Vagina (tissue), 2 donors: ENCODE results near the gene PGAP1. TPM values are rescaled to one million over a fixed set of nuclear protein-coding genes. Genes with fewer than 3 reads are reported as not detected.

Experiments
- DNase-seq, 2 donors: peaks; one replicate each; pipeline ENCODE4 v3.0.0-alpha.2; 2017; ENCODE audit errors: extremely low spot score in 2 of 2
- H3K27ac ChIP-seq: fragments of 200-600 bp; sonication (generic); one replicate; pipeline ENCODE4 v1.5.1; 2019
- H3K27me3 ChIP-seq: fragments of 200-600 bp; sonication (generic); one replicate; pipeline ENCODE4 v1.5.1; 2019
- H3K36me3 ChIP-seq, 2 donors: fragments of 200-600 bp; sonication (generic); one replicate each; pipeline ENCODE4 v1.5.1; 2017 to 2019
- H3K4me1 ChIP-seq: fragments of 200-600 bp; sonication (generic); one replicate; pipeline ENCODE4 v1.5.1; 2019
- H3K4me3 ChIP-seq, 2 donors: fragments of 200-600 bp; sonication (generic); 1 replicate in 1 of 2; 2 replicates in 1 of 2; pipeline ENCODE4 v1.5.1; 2016 to 2019
- H3K9me3 ChIP-seq: fragments of 200-600 bp; sonication (generic); one replicate; pipeline ENCODE4 v1.5.1; 2019
- POLR2A ChIP-seq, 2 donors: fragments of 450-650 bp; IDR thresholded peaks; one replicate each; pipeline ENCODE4 v1.6.1; 2017; ENCODE audit warnings: antibody characterized with exemption in 2 of 2, mild to moderate bottlenecking in 2 of 2, moderate library complexity in 2 of 2
- POLR2AphosphoS5 ChIP-seq, 2 donors: sonication (generic); formaldehyde crosslinking; IDR thresholded peaks; one replicate each; pipeline ENCODE4 v1.9.0; 2017; ENCODE audit warnings: antibody characterized with exemption in 2 of 2, mild to moderate bottlenecking in 2 of 2, low read depth in 1 of 2; ENCODE audit not compliant: insufficient read depth in 1 of 2
- intact Hi-C: fragments of 100-400 bp; cut with DNase I; formaldehyde crosslinking; loops from one replicate; pipeline ENCODE4 v1.15.1; 2023
- total RNA-seq: library from RNA; depleted of rRNA; stranded (reverse); fragments of >200 nt; gene quantifications from one replicate; pipeline ENCODE4 v1.2.3, GENCODE V29; 2016
- TF ChIP-seq, protein P1 (sequence below), 3 experiments: fragments of 450-650 bp in 2 of 3; fragments of 200-600 bp in 1 of 3; sonication (generic) in 1 of 3; IDR thresholded peaks; one replicate each; pipeline ENCODE4 v1.5.1; 2017 to 2019; ENCODE audit warnings: antibody characterized with exemption in 3 of 3, mild to moderate bottlenecking in 2 of 3, moderate library complexity in 2 of 3

The PGAP1 gene
- total RNA-seq, 1 donor from 2014 or later, result 15.2 TPM

DNA sequence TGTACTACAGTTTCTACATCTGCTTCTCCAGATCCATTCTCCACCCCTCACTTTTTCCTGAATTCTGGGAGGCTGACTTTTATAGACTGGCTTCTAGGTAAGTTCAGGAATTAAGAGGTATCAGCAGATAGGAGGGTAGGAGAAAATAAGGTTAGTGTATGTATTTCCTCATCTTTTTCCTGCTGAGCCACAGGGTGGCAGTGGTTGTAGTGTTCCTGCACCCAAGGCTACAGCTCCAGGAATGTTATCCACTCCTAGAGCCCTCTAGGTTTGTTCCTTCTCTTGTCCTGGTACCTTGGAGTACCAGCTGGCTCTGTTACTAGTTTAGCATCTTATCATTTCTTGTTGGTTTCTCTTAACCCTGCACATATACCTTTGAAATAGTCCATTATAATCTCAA is 76.6 kb downstream of the PGAP1 start:
- Histone ChIP-seq H3K27me3 (no peaks in the 10 kb centered on the region), H3K27ac (no peak overlapping the region), H3K4me3 (no peak overlapping the region), H3K9me3 (no peaks in the 10 kb centered on the region), H3K36me3 (no peaks in the 10 kb centered on the region), H3K4me1 (no peaks in the 10 kb centered on the region)
- DNase-seq, result no peak
- no peak for TF ChIP-seq POLR2A (IDR thresholded peaks at IDR 0.05)
- TF ChIP-seq, protein P1, sequence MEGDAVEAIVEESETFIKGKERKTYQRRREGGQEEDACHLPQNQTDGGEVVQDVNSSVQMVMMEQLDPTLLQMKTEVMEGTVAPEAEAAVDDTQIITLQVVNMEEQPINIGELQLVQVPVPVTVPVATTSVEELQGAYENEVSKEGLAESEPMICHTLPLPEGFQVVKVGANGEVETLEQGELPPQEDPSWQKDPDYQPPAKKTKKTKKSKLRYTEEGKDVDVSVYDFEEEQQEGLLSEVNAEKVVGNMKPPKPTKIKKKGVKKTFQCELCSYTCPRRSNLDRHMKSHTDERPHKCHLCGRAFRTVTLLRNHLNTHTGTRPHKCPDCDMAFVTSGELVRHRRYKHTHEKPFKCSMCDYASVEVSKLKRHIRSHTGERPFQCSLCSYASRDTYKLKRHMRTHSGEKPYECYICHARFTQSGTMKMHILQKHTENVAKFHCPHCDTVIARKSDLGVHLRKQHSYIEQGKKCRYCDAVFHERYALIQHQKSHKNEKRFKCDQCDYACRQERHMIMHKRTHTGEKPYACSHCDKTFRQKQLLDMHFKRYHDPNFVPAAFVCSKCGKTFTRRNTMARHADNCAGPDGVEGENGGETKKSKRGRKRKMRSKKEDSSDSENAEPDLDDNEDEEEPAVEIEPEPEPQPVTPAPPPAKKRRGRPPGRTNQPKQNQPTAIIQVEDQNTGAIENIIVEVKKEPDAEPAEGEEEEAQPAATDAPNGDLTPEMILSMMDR (IDR thresholded peaks at IDR 0.05), result no peak
- TF ChIP-seq POLR2AphosphoS5 (IDR thresholded peaks at IDR 0.05; ENCODE audit: insufficient read depth in 1 of 2, low read depth in 1 of 2), result no peak
- intact Hi-C loops, result no loop called here

DNA sequence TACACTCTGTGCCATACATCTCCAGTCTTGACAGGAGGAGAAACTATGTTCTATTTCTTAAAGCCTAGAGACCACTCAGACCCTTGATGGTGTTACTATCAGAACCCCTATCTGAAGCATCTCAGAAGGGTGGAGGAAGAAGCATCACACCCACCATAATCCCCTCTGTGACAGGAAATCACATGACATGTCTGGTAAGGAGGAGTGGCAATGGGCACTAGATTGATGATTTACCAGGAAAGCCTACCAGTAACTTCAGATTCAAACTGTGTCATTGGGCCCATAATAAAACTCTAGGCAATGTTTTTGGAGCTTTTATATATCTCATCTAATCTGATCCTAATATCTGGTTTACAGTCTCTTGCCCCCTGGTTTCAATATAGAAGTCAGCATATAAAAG is 80.2 kb downstream of the PGAP1 start:
- Histone ChIP-seq H3K4me1 (no peaks in the 10 kb centered on the region), H3K27ac (no peak overlapping the region), H3K4me3 (no peak overlapping the region), H3K9me3 (no peaks in the 10 kb centered on the region), H3K27me3 (no peaks in the 10 kb centered on the region), H3K36me3 (peaks cover 0 to 10% of the 10 kb centered on the region in 2 donors)
- DNase-seq, result no peak
- intact Hi-C loops, result no loop called here
- TF ChIP-seq POLR2AphosphoS5 (IDR thresholded peaks at IDR 0.05; ENCODE audit: insufficient read depth in 1 of 2, low read depth in 1 of 2) (no peak), POLR2A (IDR thresholded peaks at IDR 0.05) (no peak)

DNA sequence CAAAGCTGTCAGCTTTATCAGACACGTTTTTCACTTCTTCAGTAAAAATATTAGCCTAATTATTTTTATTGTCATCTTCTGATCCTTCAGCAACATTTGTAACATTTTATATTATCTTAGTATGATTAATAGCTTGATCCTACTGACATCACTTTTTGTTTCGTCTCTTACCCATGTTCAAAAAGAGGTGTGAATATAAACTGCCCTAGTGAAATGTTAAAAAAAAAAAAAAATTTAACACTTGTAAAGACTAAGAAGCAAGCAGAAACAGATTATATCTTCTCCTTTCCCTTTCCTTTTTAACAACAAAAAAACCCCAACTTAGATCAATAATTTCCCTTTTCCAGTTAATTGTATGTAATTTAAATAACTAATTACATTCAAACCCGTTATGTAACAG is 81.1 kb downstream of the PGAP1 start:
- Histone ChIP-seq H3K36me3 (peaks cover 0 to 10% of the 10 kb centered on the region in 2 donors), H3K27me3 (no peaks in the 10 kb centered on the region), H3K9me3 (no peaks in the 10 kb centered on the region), H3K27ac (no peak overlapping the region), H3K4me1 (no peaks in the 10 kb centered on the region), H3K4me3 (no peak overlapping the region)
- TF ChIP-seq, protein P1 (IDR thresholded peaks at IDR 0.05), result no peak
- TF ChIP-seq POLR2A (IDR thresholded peaks at IDR 0.05) (no peak), POLR2AphosphoS5 (IDR thresholded peaks at IDR 0.05; ENCODE audit: insufficient read depth in 1 of 2, low read depth in 1 of 2) (no peak)
- intact Hi-C loops, result no loop called here
- no peak for DNase-seq

DNA sequence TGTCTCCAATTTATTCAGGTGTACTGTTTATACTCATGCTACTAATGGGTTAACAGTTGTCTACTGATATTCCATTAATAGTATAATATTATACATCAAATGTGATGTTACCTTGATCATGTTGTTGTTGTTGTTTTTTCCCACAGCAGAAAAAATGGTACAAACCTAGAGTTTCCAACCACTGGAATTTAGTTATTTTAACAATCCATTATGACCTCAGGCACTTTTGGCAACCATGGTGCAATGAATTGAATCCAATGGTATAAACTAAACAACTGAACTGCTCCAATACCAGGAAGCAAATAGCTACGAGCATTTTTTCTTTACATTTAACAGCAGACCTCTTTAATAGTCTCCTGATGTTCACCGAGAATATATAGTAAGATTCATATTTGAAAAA is 86.3 kb downstream of the PGAP1 start:
- intact Hi-C loops, result no loop called here
- peaks cover 0 to 16% of the 10 kb centered on the region in 2 donors for H3K36me3 ChIP-seq
- no peak for TF ChIP-seq POLR2AphosphoS5 (IDR thresholded peaks at IDR 0.05; ENCODE audit: insufficient read depth in 1 of 2, low read depth in 1 of 2)
- TF ChIP-seq, protein P1 (IDR thresholded peaks at IDR 0.05), result no peak
- no peak for TF ChIP-seq POLR2A (IDR thresholded peaks at IDR 0.05)

DNA sequence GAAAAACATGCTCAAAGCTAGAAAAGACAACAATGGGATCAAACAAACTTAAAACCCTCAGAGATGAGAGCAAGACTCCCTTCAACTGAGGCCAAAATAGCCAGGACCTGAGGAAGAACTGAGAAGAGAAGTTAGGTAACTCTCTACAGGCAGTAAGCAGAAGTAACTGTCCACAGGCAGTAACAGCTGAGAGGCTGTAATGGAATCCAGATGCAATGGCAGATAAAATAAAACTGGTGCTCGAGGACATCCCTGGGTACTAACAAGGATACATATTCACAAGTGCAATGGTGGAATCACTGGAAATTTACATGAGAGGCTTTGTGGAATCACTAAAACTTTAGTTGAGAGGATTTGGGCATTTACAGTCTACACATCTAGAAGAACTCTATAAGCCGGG is 86.9 kb downstream of the PGAP1 start:
- intact Hi-C loops, result no loop called here
- no peak for TF ChIP-seq POLR2A (IDR thresholded peaks at IDR 0.05)
- TF ChIP-seq, protein P1 (IDR thresholded peaks at IDR 0.05), result no peak
- no peak for TF ChIP-seq POLR2AphosphoS5 (IDR thresholded peaks at IDR 0.05; ENCODE audit: insufficient read depth in 1 of 2, low read depth in 1 of 2)
- H3K36me3 ChIP-seq, result peaks cover 0 to 16% of the 10 kb centered on the region in 2 donors

More for the DNA sequence above, 86.3 kb downstream of the PGAP1 start:
- H3K4me3 ChIP-seq, result no peak overlapping the region
- DNase-seq, result no peak
- no peaks in the 10 kb centered on the region for H3K27me3 ChIP-seq
- H3K27ac ChIP-seq, result no peak overlapping the region
- H3K9me3 ChIP-seq, result no peaks in the 10 kb centered on the region
- H3K4me1 ChIP-seq, result no peaks in the 10 kb centered on the region

More for the DNA sequence above, 86.9 kb downstream of the PGAP1 start:
- Histone ChIP-seq H3K4me3 (no peak overlapping the region), H3K9me3 (no peaks in the 10 kb centered on the region), H3K27ac (no peak overlapping the region), H3K27me3 (no peaks in the 10 kb centered on the region), H3K4me1 (no peaks in the 10 kb centered on the region)
- no peak for DNase-seq
